Endothelial cell of umbilical vein (primary cell): ENCODE results near the gene MT1G.
"Not testable (repeated sequence)": the region's sequence is repeated elsewhere in the genome, so short reads cannot be mapped to it uniquely, and the experiment has no call there.

Experiments used
- EZH2 ChIP-seq: IDR thresholded peaks from 2 replicates; pipeline ENCODE4 v1.6.1; 2012; ENCODE audit warnings: borderline replicate concordance, low read depth, mild to moderate bottlenecking, moderate library complexity, low read length, inconsistent platforms; ENCODE audit not compliant: severe bottlenecking
- JUN ChIP-seq: IDR thresholded peaks from 2 replicates; pipeline ENCODE4 v1.6.1; 2011; ENCODE audit warnings: borderline replicate concordance, low read depth; ENCODE audit not compliant: insufficient read length, insufficient read depth
- POLR2A ChIP-seq: IDR thresholded peaks from 2 replicates; pipeline ENCODE4 v1.6.1; 2012; ENCODE audit warnings: low read depth, mild to moderate bottlenecking, control low read depth, low read length
- TF ChIP-seq, protein P1 (sequence below), 2 donors: IDR thresholded peaks; 1 replicate in 1 of 2; 2 replicates in 1 of 2; pipeline ENCODE4 v1.5.1; 2011; ENCODE audit warnings: low read length in 2 of 2, mild to moderate bottlenecking in 2 of 2, moderate library complexity in 2 of 2, control low read depth in 1 of 2, inconsistent platforms in 1 of 2, low read depth in 1 of 2; ENCODE audit not compliant: insufficient read depth in 1 of 2; ENCODE audit errors: extremely low read depth in 1 of 2
- TF ChIP-seq, protein P2 (sequence below): IDR thresholded peaks from 2 replicates; pipeline ENCODE4 v1.6.1; 2011; ENCODE audit not compliant: insufficient read depth, insufficient read length

- not testable (repeated sequence) for TF ChIP-seq POLR2A, EZH2, JUN
- TF ChIP-seq, protein P1, sequence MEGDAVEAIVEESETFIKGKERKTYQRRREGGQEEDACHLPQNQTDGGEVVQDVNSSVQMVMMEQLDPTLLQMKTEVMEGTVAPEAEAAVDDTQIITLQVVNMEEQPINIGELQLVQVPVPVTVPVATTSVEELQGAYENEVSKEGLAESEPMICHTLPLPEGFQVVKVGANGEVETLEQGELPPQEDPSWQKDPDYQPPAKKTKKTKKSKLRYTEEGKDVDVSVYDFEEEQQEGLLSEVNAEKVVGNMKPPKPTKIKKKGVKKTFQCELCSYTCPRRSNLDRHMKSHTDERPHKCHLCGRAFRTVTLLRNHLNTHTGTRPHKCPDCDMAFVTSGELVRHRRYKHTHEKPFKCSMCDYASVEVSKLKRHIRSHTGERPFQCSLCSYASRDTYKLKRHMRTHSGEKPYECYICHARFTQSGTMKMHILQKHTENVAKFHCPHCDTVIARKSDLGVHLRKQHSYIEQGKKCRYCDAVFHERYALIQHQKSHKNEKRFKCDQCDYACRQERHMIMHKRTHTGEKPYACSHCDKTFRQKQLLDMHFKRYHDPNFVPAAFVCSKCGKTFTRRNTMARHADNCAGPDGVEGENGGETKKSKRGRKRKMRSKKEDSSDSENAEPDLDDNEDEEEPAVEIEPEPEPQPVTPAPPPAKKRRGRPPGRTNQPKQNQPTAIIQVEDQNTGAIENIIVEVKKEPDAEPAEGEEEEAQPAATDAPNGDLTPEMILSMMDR (IDR thresholded peaks at IDR 0.05; ENCODE audit: extremely low read depth in 1 of 2, insufficient read depth in 1 of 2, low read depth in 1 of 2, low read length in 2 of 2): not testable (repeated sequence)
- TF ChIP-seq, protein P2, sequence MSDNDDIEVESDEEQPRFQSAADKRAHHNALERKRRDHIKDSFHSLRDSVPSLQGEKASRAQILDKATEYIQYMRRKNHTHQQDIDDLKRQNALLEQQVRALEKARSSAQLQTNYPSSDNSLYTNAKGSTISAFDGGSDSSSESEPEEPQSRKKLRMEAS: not testable (repeated sequence)
These were observed 2.3 kb downstream of the MT1G start for GRCh38 chr16:56665286-56666261.
